Endothelial cell (in vitro differentiated cells): ENCODE data around the gene XPO4. TPM values are rescaled to one million over a fixed set of nuclear protein-coding genes. Genes with fewer than 3 reads are reported as not detected.
A peak's percentile ranks its signal among the peaks of the same experiment; 100 is the strongest.
"Not testable (repeated sequence)": the region's sequence is repeated elsewhere in the genome, so short reads cannot be mapped to it uniquely, and the experiment has no call there.

Source experiments
- DNase-seq: peaks from one replicate; pipeline ENCODE4 v3.0.0; 2021; ENCODE audit warnings: low spot score
- H3K27ac Mint-ChIP-seq: one replicate; pipeline ENCODE4 v1.8.0; 2021; ENCODE audit warnings: mixed read lengths, inconsistent platforms; ENCODE audit not compliant: unreplicated experiment
- H3K27me3 Mint-ChIP-seq: one replicate; pipeline ENCODE4 v1.8.0; 2021; ENCODE audit warnings: mild to moderate bottlenecking, moderate library complexity, mixed read lengths, inconsistent platforms; ENCODE audit not compliant: unreplicated experiment
- H3K36me3 Mint-ChIP-seq: one replicate; pipeline ENCODE4 v1.8.0; 2021; ENCODE audit warnings: mild to moderate bottlenecking, low read depth, mixed read lengths, inconsistent platforms; ENCODE audit not compliant: unreplicated experiment
- H3K4me1 Mint-ChIP-seq: one replicate; pipeline ENCODE4 v1.8.0; 2021; ENCODE audit warnings: mild to moderate bottlenecking, mixed read lengths, inconsistent platforms; ENCODE audit not compliant: unreplicated experiment
- H3K4me3 Mint-ChIP-seq: one replicate; pipeline ENCODE4 v1.8.0; 2021; ENCODE audit warnings: mild to moderate bottlenecking, mixed read lengths, inconsistent platforms; ENCODE audit not compliant: unreplicated experiment
- H3K9me3 Mint-ChIP-seq: one replicate; pipeline ENCODE4 v1.8.0; 2021; ENCODE audit warnings: mixed read lengths, inconsistent platforms; ENCODE audit not compliant: unreplicated experiment
- CTCF ChIP-seq: fragments of 200-600 bp; sonication (generic); IDR thresholded peaks from one replicate; pipeline ENCODE4 v1.5.0; 2021; ENCODE audit warnings: antibody characterized with exemption; ENCODE audit not compliant: unreplicated experiment
- long read RNA-seq: library from polyadenylated mRNA; unstranded; transcript quantifications from one replicate; pipeline ENCODE4 v2.0.0, GENCODE V29; 2020; ENCODE audit not compliant: unreplicated experiment
- total RNA-seq: library from RNA; stranded (reverse); fragmentation: NEBNext Ultra II Directional; extraction: Animal tissue kit (Norgen Biotek cat#: 25700); gene quantifications from one replicate; pipeline ENCODE4 v1.2.1, GENCODE V29; 2021; ENCODE audit not compliant: unreplicated experiment

XPO4 gene
- total RNA-seq: 18.0 TPM
- long read RNA-seq, full-length matches to known transcripts: 1 of 5 reads
- long read RNA-seq, partial matches to known transcripts: 1 of 5 reads
- long read RNA-seq, other reads (novel, unspliced or antisense): 3 of 5 reads

- DNase-seq: peak; percentile 83
- peaks cover 16% of the 10 kb centered on the region for H3K4me1 Mint-ChIP-seq
- peaks cover 13% of the 10 kb centered on the region for H3K27me3 Mint-ChIP-seq
- peak within 1 kb of the TSS; percentile 96 for H3K27ac Mint-ChIP-seq
- no peaks in the 10 kb centered on the region for H3K9me3 Mint-ChIP-seq
- peaks cover 3% of the 10 kb centered on the region for H3K36me3 Mint-ChIP-seq
- TF ChIP-seq CTCF: no peak
- H3K4me3 Mint-ChIP-seq: peak within 1 kb of the TSS; percentile 98
These were observed at the start of gene XPO4 for GRCh38 chr13:20902438-20903163. Gene XPO4 (minus strand): TSS chr13:20902746. CDS start chr13:20902738, 8 bp downstream.

- H3K4me1 Mint-ChIP-seq, H3K36me3 Mint-ChIP-seq, H3K9me3 Mint-ChIP-seq, H3K27ac Mint-ChIP-seq, DNase-seq, H3K4me3 Mint-ChIP-seq, H3K27me3 Mint-ChIP-seq: not testable (repeated sequence)
These were observed 45.5 kb upstream of the XPO4 start for GRCh38 chr13:20948001-20948400.

- Mint-ChIP-seq H3K4me1 (no peaks in the 10 kb centered on the region), H3K4me3 (no peak overlapping the region), H3K36me3 (no peaks in the 10 kb centered on the region), H3K9me3 (no peaks in the 10 kb centered on the region), H3K27ac (no peak overlapping the region), H3K27me3 (peaks cover 5% of the 10 kb centered on the region)
- DNase-seq: peak; percentile 29
- no peak for TF ChIP-seq CTCF
These were observed 43.4 kb upstream of the XPO4 start for GRCh38 chr13:20945952-20946383.

GRCh38 chr13:20942938-20943559 lies 40.5 kb upstream of the XPO4 start:
- no peak for TF ChIP-seq CTCF
- H3K4me1 Mint-ChIP-seq: no peaks in the 10 kb centered on the region

GRCh38 chr13:20940511-20940910 lies 38.0 kb upstream of the XPO4 start:
- H3K27ac Mint-ChIP-seq, H3K4me1 Mint-ChIP-seq, H3K9me3 Mint-ChIP-seq, H3K36me3 Mint-ChIP-seq, DNase-seq, H3K4me3 Mint-ChIP-seq, H3K27me3 Mint-ChIP-seq: not testable (repeated sequence)

More at GRCh38 chr13:20942938-20943559, 40.5 kb upstream of the XPO4 start:
- Mint-ChIP-seq H3K27me3 (peaks cover 5% of the 10 kb centered on the region), H3K4me3 (no peak overlapping the region), H3K9me3 (no peaks in the 10 kb centered on the region), H3K36me3 (no peaks in the 10 kb centered on the region), H3K27ac (no peak overlapping the region)
- no peak for DNase-seq

- Mint-ChIP-seq H3K36me3 (no peaks in the 10 kb centered on the region), H3K9me3 (no peaks in the 10 kb centered on the region), H3K4me3 (no peak overlapping the region), H3K4me1 (no peaks in the 10 kb centered on the region), H3K27me3 (peaks cover 3% of the 10 kb centered on the region), H3K27ac (no peak overlapping the region)
- TF ChIP-seq CTCF: no peak
- DNase-seq: no peak
These were observed 37.5 kb upstream of the XPO4 start for GRCh38 chr13:20940083-20940482.
